PC-3 (cell line): ENCODE data around the gene CLDN20. TPM values are rescaled to one million over a fixed set of nuclear protein-coding genes. Genes with fewer than 3 reads are reported as not detected.

Experiments
- ATAC-seq: fragments of 200-7000 bp; cut with Tn5 transposase; 2 replicates; pipeline ENCODE4 v1.9.1; 2020; ENCODE audit warnings: mild to moderate bottlenecking, moderate library complexity
- BruUV-seq: library from RNA; stranded (reverse); fragments of 400-500 nt; replicated peaks from 2 replicates; lab custom pipeline; 2021; lab: Mats Ljungman, UMichigan
- CTCF ChIA-PET: fragments of 300-600 bp; sonication (Branson Sonifier 250); formaldehyde crosslinking; loops from one replicate; lab custom pipeline; 2022; ENCODE audit warnings: antibody characterized with exemption; lab: Charles Lee
- POLR2A ChIA-PET: fragments of 300-600 bp; sonication (Branson Sonifier 250); formaldehyde crosslinking; loops from one replicate; lab custom pipeline; 2022; ENCODE audit warnings: antibody characterized with exemption; ENCODE audit not compliant: unreplicated experiment; lab: Charles Lee
- DNase-seq: peaks from one replicate; pipeline ENCODE4 v3.0.0-alpha.2; 2015
- H2AFZ ChIP-seq: fragments of 300-600 bp; sonication (generic); 2 replicates; pipeline ENCODE4 v1.6.0; 2016; ENCODE audit warnings: antibody characterized with exemption, low read length
- H3F3A ChIP-seq: fragments of 300-600 bp; sonication (generic); one replicate; pipeline ENCODE4 v1.6.0; 2017; ENCODE audit warnings: antibody characterized with exemption, low read length, control low read depth, mild to moderate bottlenecking; ENCODE audit not compliant: unreplicated experiment
- H3K27ac ChIP-seq: fragments of 300-600 bp; sonication (generic); 2 replicates; pipeline ENCODE4 v1.5.1; 2016; ENCODE audit warnings: mild to moderate bottlenecking, low read length
- H3K27me3 ChIP-seq: fragments of 300-600 bp; sonication (generic); 2 replicates; pipeline ENCODE4 v1.6.1; 2016; ENCODE audit warnings: low read length, mixed read lengths
- H3K36me3 ChIP-seq: fragments of 300-600 bp; sonication (generic); 2 replicates; pipeline ENCODE4 v1.6.1; 2016; ENCODE audit warnings: low read depth, mixed run types, low read length, mixed read lengths
- H3K4me1 ChIP-seq: fragments of 300-600 bp; sonication (generic); 2 replicates; pipeline ENCODE4 v1.5.1; 2016; ENCODE audit warnings: low read length; ENCODE audit not compliant: insufficient read depth
- H3K4me2 ChIP-seq: fragments of 300-600 bp; sonication (generic); 2 replicates; pipeline ENCODE4 v1.6.0; 2016; ENCODE audit warnings: low read length
- H3K4me3 ChIP-seq: fragments of 300-600 bp; sonication (generic); 2 replicates; pipeline ENCODE4 v1.5.1; 2016; ENCODE audit warnings: mild to moderate bottlenecking, low read length, mixed read lengths
- H3K79me2 ChIP-seq: fragments of 300-600 bp; sonication (generic); 2 replicates; pipeline ENCODE4 v1.6.1; 2017; ENCODE audit warnings: low read length, mixed read lengths
- H3K9ac ChIP-seq: fragments of 300-600 bp; sonication (generic); 2 replicates; pipeline ENCODE4 v1.6.0; 2016; ENCODE audit warnings: mild to moderate bottlenecking, low read length
- H3K9me2 ChIP-seq: fragments of 300-600 bp; sonication (generic); replicated peaks from 2 replicates; pipeline ENCODE4 v1.6.1; 2016; ENCODE audit warnings: mixed run types, low read length, mixed read lengths
- H3K9me3 ChIP-seq: fragments of 300-600 bp; sonication (generic); 2 replicates; pipeline ENCODE4 v1.6.1; 2016; ENCODE audit warnings: low read length, mixed read lengths
- H4K20me1 ChIP-seq: fragments of 300-600 bp; sonication (generic); 2 replicates; pipeline ENCODE4 v1.6.1; 2016; ENCODE audit warnings: low read length, mixed read lengths
- EZH2 ChIP-seq: fragments of 300-600 bp; sonication (generic); IDR thresholded peaks from one replicate; pipeline ENCODE4 v1.6.1; 2017; ENCODE audit warnings: antibody characterized with exemption, mild to moderate bottlenecking, low read length; ENCODE audit not compliant: unreplicated experiment
- EZH2phosphoT487 ChIP-seq: fragments of 300-600 bp; sonication (generic); IDR thresholded peaks from 2 replicates; pipeline ENCODE4 v1.6.1; 2018; ENCODE audit warnings: mild to moderate bottlenecking, antibody characterized with exemption, low read length, borderline replicate concordance
- intact Hi-C: fragments of 100-400 bp; cut with micrococcal nuclease; formaldehyde crosslinking; loops from 2 replicates; pipeline ENCODE4 v1.9.0; 2023
- total RNA-seq: library from RNA; depleted of rRNA; stranded (reverse); fragments of >200 nt; gene quantifications from 2 replicates; pipeline ENCODE4 v1.2.3, GENCODE V29; 2014
- TF ChIP-seq, protein P1 (sequence below): fragments of 300-600 bp; sonication (generic); conservative IDR thresholded peaks from 2 replicates; pipeline ENCODE4 v1.5.1; 2017; ENCODE audit warnings: antibody characterized with exemption, low read depth, mild to moderate bottlenecking, low read length

Gene CLDN20
- total RNA-seq, 1 experiment from 2014 or later = not detected

DNA sequence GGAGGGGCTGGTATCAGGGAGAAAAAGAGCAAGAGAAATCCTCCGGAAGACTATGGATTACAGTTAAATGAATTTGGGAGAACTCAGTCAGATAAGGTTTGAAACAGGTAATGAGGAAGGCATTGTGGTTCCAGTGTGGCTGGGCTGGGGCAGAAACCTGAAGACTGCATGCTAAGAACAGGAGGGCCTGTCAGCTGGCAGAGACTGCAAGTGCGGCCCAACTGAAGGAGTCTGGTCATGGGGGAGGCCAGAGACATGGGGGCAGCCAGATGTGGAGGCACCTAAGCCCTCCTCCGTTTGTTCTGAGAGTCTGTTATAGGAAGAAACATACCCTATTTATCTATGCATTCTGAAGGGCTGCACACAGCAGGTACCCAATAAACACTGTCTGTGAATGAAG, 33.9 kb downstream of the CLDN20 start:
- DNase-seq (no peak), ATAC-seq (no peak)
- Histone ChIP-seq H3K9me3 (no peaks in the 10 kb centered on the region), H3K79me2 (no peaks in the 10 kb centered on the region), H3K36me3 (peaks cover 13% of the 10 kb centered on the region; the same call in 1 of the 2 replicates), H3K27me3 (no peaks in the 10 kb centered on the region), H3K4me3 (no peak overlapping the region), H3K9me2 (no peaks in the 10 kb centered on the region), H4K20me1 (no peaks in the 10 kb centered on the region), H3K27ac (no peak overlapping the region), H2AFZ (no peak overlapping the region), H3F3A (no peaks in the 10 kb centered on the region), H3K4me2 (no peak overlapping the region), H3K9ac (no peak overlapping the region), H3K4me1 (no peaks in the 10 kb centered on the region)
- POLR2A ChIA-PET = no interaction called here
- intact Hi-C loops = no loop called here
- no TSS peak for BruUV-seq
- TF ChIP-seq EZH2phosphoT487 (no peak), EZH2 (no peak)
- TF ChIP-seq, protein P1, sequence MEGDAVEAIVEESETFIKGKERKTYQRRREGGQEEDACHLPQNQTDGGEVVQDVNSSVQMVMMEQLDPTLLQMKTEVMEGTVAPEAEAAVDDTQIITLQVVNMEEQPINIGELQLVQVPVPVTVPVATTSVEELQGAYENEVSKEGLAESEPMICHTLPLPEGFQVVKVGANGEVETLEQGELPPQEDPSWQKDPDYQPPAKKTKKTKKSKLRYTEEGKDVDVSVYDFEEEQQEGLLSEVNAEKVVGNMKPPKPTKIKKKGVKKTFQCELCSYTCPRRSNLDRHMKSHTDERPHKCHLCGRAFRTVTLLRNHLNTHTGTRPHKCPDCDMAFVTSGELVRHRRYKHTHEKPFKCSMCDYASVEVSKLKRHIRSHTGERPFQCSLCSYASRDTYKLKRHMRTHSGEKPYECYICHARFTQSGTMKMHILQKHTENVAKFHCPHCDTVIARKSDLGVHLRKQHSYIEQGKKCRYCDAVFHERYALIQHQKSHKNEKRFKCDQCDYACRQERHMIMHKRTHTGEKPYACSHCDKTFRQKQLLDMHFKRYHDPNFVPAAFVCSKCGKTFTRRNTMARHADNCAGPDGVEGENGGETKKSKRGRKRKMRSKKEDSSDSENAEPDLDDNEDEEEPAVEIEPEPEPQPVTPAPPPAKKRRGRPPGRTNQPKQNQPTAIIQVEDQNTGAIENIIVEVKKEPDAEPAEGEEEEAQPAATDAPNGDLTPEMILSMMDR = no peak
- CTCF ChIA-PET = no interaction called here

DNA sequence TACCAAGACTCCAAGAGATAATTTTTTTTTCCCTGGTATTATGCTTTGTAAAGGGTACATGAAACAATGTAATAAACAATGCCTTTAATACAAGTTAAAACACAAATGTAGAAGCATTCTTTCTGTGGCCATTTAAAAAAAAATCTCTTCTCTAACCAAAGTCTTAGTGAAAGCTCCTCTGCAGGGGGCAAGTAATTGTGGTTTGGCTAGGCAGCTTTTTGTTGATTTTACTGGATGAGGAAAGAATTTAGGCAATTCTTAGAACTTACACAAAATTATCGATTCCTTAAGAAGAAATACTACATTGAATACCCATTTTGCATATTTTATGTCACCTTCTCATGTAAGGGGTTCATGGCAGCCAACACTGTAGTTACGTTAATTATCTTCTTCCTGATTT, 38.1 kb downstream of the CLDN20 start:
- H3K9me2 ChIP-seq = no peaks in the 10 kb centered on the region
- H4K20me1 ChIP-seq = no peaks in the 10 kb centered on the region
- no peaks in the 10 kb centered on the region for H3K4me1 ChIP-seq
- DNase-seq (no peak), ATAC-seq (no peak)
- no peaks in the 10 kb centered on the region for H3K79me2 ChIP-seq
- H3K36me3 ChIP-seq = peaks cover 25% of the 10 kb centered on the region; the same call in 1 of the 2 replicates
- intact Hi-C loops = no loop called here
- H3K4me3 ChIP-seq = no peak overlapping the region
- no peaks in the 10 kb centered on the region for H3F3A ChIP-seq
- no peaks in the 10 kb centered on the region for H3K9me3 ChIP-seq
- BruUV-seq = no TSS peak
- no peak overlapping the region for H3K9ac ChIP-seq
- H3K27ac ChIP-seq = no peak overlapping the region
- TF ChIP-seq EZH2phosphoT487 (no peak), EZH2 (no peak)
- TF ChIP-seq, protein P1 = no peak
- no peaks in the 10 kb centered on the region for H3K27me3 ChIP-seq
- H3K4me2 ChIP-seq = no peak overlapping the region
- no peak overlapping the region for H2AFZ ChIP-seq
- ChIA-PET POLR2A (no interaction called here), CTCF (no interaction called here)

DNA sequence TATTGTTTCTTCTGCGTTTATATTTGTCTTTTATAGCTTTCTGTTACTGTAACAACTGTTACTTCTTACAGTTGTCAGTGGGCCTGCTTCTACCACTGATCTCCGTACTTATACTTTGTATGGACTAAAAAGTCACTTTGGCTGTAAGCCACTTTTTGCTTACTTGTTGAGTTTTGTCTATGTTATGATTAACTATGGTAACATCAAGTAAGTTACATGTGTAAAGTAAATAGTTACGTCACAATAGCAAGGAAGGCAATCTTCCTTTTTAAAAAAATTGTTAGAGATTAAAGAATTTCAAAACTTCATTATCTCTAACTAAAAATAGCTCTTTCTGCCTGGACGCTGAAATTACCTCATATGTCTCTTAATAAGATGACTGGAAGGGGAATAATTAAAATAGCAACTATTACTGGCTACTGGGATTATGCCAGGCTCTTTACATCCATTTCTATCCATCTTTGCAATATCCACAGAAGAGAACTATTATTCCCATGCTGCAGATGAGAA, 39.6 kb downstream of the CLDN20 start:
- ATAC-seq = no peak
- BruUV-seq = no TSS peak
- Histone ChIP-seq H3K4me3 (no peak overlapping the region), H3K4me2 (no peak overlapping the region), H2AFZ (no peak overlapping the region), H3F3A (no peaks in the 10 kb centered on the region), H3K27me3 (no peaks in the 10 kb centered on the region), H3K9me3 (no peaks in the 10 kb centered on the region), H3K36me3 (peaks cover 16% of the 10 kb centered on the region; the same call in 1 of the 2 replicates), H3K9me2 (no peaks in the 10 kb centered on the region), H4K20me1 (no peaks in the 10 kb centered on the region), H3K4me1 (no peaks in the 10 kb centered on the region), H3K27ac (no peak overlapping the region), H3K79me2 (no peaks in the 10 kb centered on the region), H3K9ac (no peak overlapping the region)
- intact Hi-C loops = no loop called here
- TF ChIP-seq EZH2 = no peak
- no peak for TF ChIP-seq EZH2phosphoT487
- TF ChIP-seq, protein P1 = no peak
- no peak for DNase-seq
- POLR2A ChIA-PET = interaction anchor here (0.7 kb wide), 1 partner anchor 23 kb away, joined by 4 read pairs; no protein-coding TSS in a partner anchor
- CTCF ChIA-PET = no interaction called here
